Epithelial cell of proximal tubule (primary cell): ENCODE data around the gene SPATS1. TPM values are rescaled to one million over a fixed set of nuclear protein-coding genes. Genes with fewer than 3 reads are reported as not detected.
"Not testable (repeated sequence)": the region's sequence is repeated elsewhere in the genome, so short reads cannot be mapped to it uniquely, and the experiment has no call there.

Experiments
- DNase-seq: peaks from one replicate; pipeline ENCODE4 v3.0.0-alpha.2; 2011; ENCODE audit warnings: low read depth
- H3K4me3 ChIP-seq: 2 replicates; pipeline ENCODE4 v1.5.1; 2011; ENCODE audit warnings: low read depth, mild to moderate bottlenecking, low read length
- CTCF ChIP-seq: conservative IDR thresholded peaks from 2 replicates; pipeline ENCODE4 v1.5.1; 2012; ENCODE audit warnings: low read depth, mild to moderate bottlenecking, low read length
- total RNA-seq: library from RNA; depleted of rRNA; stranded (reverse); fragments of >200 nt; gene quantifications from 2 replicates; pipeline ENCODE4 v1.2.3, GENCODE V29; 2015

The SPATS1 gene
- total RNA-seq, 1 donor from 2014 or later = not detected

- H3K4me3 ChIP-seq = no peak overlapping the region
- no peak for TF ChIP-seq CTCF
- no peak for DNase-seq
These were observed 26.0 kb upstream of the SPATS1 start for GRCh38 chr6:44316481-44316880.

- DNase-seq, H3K4me3 ChIP-seq: not testable (repeated sequence)
These were observed 25.3 kb upstream of the SPATS1 start for GRCh38 chr6:44317136-44317631.

- DNase-seq = no peak
- no peak overlapping the region for H3K4me3 ChIP-seq
- no peak for TF ChIP-seq CTCF
These were observed 21.2 kb upstream of the SPATS1 start for GRCh38 chr6:44321210-44321609.

GRCh38 chr6:44327096-44327495 is 15.4 kb upstream of the SPATS1 start:
- no peak for TF ChIP-seq CTCF
- no peak for DNase-seq
- H3K4me3 ChIP-seq = no peak overlapping the region

- no peak for DNase-seq
- H3K4me3 ChIP-seq = no peak overlapping the region
- TF ChIP-seq CTCF = no peak
These were observed 14.7 kb upstream of the SPATS1 start for GRCh38 chr6:44327760-44328159.

- not testable (repeated sequence) for DNase-seq, H3K4me3 ChIP-seq
These were observed 14.2 kb upstream of the SPATS1 start for GRCh38 chr6:44328203-44328602.

- no peak overlapping the region for H3K4me3 ChIP-seq
- TF ChIP-seq CTCF = no peak
- DNase-seq = no peak
These were observed 12.6 kb upstream of the SPATS1 start for GRCh38 chr6:44329858-44330257.

GRCh38 chr6:44332585-44332984 is 9.9 kb upstream of the SPATS1 start:
- DNase-seq = no peak
- TF ChIP-seq CTCF = no peak
- no peak overlapping the region for H3K4me3 ChIP-seq
